PC-9 (cell line): ENCODE results near the gene CUX1.

Source experiments
- EZH2 ChIP-seq: fragments of 200-600 bp; sonication (generic); IDR thresholded peaks from 2 replicates; pipeline ENCODE4 v1.8.0; 2017; ENCODE audit warnings: antibody characterized with exemption, low read depth
- TF ChIP-seq, protein P1 (sequence below): fragments of 200-600 bp; sonication (generic); conservative IDR thresholded peaks from 2 replicates; pipeline ENCODE4 v1.6.1; 2017; ENCODE audit warnings: mixed run types, antibody characterized with exemption, mild to moderate bottlenecking, moderate library complexity

- TF ChIP-seq, protein P1, sequence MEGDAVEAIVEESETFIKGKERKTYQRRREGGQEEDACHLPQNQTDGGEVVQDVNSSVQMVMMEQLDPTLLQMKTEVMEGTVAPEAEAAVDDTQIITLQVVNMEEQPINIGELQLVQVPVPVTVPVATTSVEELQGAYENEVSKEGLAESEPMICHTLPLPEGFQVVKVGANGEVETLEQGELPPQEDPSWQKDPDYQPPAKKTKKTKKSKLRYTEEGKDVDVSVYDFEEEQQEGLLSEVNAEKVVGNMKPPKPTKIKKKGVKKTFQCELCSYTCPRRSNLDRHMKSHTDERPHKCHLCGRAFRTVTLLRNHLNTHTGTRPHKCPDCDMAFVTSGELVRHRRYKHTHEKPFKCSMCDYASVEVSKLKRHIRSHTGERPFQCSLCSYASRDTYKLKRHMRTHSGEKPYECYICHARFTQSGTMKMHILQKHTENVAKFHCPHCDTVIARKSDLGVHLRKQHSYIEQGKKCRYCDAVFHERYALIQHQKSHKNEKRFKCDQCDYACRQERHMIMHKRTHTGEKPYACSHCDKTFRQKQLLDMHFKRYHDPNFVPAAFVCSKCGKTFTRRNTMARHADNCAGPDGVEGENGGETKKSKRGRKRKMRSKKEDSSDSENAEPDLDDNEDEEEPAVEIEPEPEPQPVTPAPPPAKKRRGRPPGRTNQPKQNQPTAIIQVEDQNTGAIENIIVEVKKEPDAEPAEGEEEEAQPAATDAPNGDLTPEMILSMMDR: no peak
- TF ChIP-seq EZH2: no peak
Observed at GRCh38 chr7:101898106-101898505, 80.7 kb downstream of the CUX1 start.
